ENCODE results near the gene CSAG3. TPM values are rescaled to one million over a fixed set of nuclear protein-coding genes. Genes with fewer than 3 reads are reported as not detected.
"Not testable (repeated sequence)": the region's sequence is repeated elsewhere in the genome, so short reads cannot be mapped to it uniquely, and the experiment has no call there.

CSAG3 gene
- total and polyA plus RNA-seq, 9 of the 15 experiments (the other 6 are each of a cell fraction or from before 2014, with no cell fraction given): 3.9 to 32.8 (median 17.8) TPM

DNA sequence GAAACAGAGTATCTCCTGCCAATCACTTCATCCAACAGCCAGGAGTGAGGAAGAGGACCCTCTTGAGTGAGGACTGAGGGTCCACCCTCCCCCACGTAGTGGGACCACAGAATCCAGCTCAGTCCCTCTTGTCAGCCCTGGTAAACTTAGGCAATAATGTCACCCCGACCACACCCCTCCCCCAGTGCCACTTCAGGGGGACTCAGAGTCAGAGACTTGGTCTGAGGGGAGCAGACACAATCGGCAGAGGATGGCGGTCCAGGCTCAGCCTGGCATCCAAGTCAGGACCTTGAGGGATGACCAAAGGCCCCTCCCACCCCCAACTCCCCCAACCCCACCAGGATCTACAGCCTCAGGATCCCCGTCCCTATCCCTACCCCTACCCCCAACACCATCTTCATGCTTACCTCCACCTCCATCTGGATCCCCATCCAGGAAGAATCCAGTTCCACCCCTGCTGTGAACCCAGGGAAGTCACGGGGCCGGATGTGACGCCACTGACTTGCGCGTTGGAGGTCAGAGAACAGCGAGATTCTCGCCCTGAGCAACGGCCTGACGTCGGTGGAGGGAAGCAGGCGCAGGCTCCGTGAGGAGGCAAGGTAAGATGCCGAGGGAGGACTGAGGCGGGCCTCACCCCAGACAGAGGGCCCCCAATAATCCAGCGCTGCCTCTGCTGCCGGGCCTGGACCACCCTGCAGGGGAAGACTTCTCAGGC is 25.6 kb upstream of the CSAG3 start, which contains the start of the genes CSAG1 and MAGEA12 (continued):
- TF ChIP-seq ZHX1 (conservative IDR thresholded peaks at IDR 0.05; ENCODE audit: low read length): no peak
- TF ChIP-seq ZBTB33 (CRISPR knock-in tag; IDR thresholded peaks at IDR 0.05): no peak
- peak; percentile 97 for TF ChIP-seq CREM (IDR thresholded peaks at IDR 0.05; ENCODE audit: low read depth)

GRCh38 chrX:152734143-152734858 is 24.7 kb upstream of the CSAG3 start:
- 0% methylated on average over 8 of the region's 22 CpGs for WGBS (ENCODE audit: insufficient coverage, low coverage, missing lambda C conversion rate)
- H3K27me3 ChIP-seq (ENCODE audit: control insufficient read depth in 2 of 2, insufficient read depth in 2 of 2, low read length in 2 of 2); H4K20me1 ChIP-seq (replicated peaks; ENCODE audit: control insufficient read depth, insufficient read depth, low read length); intact Hi-C loops (cut with micrococcal nuclease); H3K9me1 ChIP-seq (ENCODE audit: control insufficient read depth, insufficient read depth, low read length); ATAC-seq; POLR2A ChIA-PET; FAIRE-seq; H2AFZ ChIP-seq (ENCODE audit: low read depth, low read length); CTCF ChIA-PET (ENCODE audit: low intra/inter-chr PET ratio); H3K9me3 ChIP-seq (replicated peaks; ENCODE audit: control insufficient read depth, insufficient read depth, low read depth, low read length); in situ Hi-C loops (cut with MboI); H3K4me1 ChIP-seq (replicated peaks in 1 of 2; ENCODE audit: control insufficient read depth in 2 of 2, insufficient read depth in 2 of 2, low read length in 2 of 2): not testable (repeated sequence)
- peaks cover 30% of the 10 kb centered on the region for H3K36me3 ChIP-seq (ENCODE audit: control insufficient read depth, insufficient read depth, low read length)
- peak overlapping the region; percentile 79 for H3K27ac ChIP-seq (ENCODE audit: extremely low read depth, low read depth, low read length)
- TF ChIP-seq YY1 (IDR thresholded peaks at IDR 0.05; ENCODE audit: borderline replicate concordance in 1 of 3, control insufficient read depth in 1 of 3, extremely low read depth in 1 of 3, insufficient read depth in 3 of 3, insufficient read length in 1 of 3, insufficient replicate concordance in 2 of 3, low read depth in 1 of 3, low read length in 2 of 3) (peak in 1 of 3 experiments; percentile 21), POLR2G (IDR thresholded peaks at IDR 0.05; ENCODE audit: low read depth, low read length) (peak; percentile 50; the same call in 1 of the 2 replicates), RBFOX2 (IDR thresholded peaks at IDR 0.05; ENCODE audit: low read depth, low read length) (peak; percentile 67), ZFX (CRISPR knock-in tag; IDR thresholded peaks at IDR 0.05) (peak; percentile 17; the same call in 1 of the 2 replicates)
- peak overlapping the region; percentile 77 for H3K4me3 ChIP-seq
- H3K79me2 ChIP-seq (ENCODE audit: control insufficient read depth, insufficient read depth, low read length): peaks cover 48% of the 10 kb centered on the region
- DNase-seq (ENCODE audit: extremely low read depth in 1 of 4, low spot score in 3 of 4): peak in 2 of 4 experiments; percentile 16 to 28
- BruUV-seq (replicated peaks): TSS peak; percentile 61
- peak overlapping the region; percentile 89 to 95 for H3K9ac ChIP-seq (ENCODE audit: insufficient read depth in 1 of 2, low read depth in 2 of 2, low read length in 2 of 2)
- peak overlapping the region; percentile 80 for H3K4me2 ChIP-seq (ENCODE audit: insufficient read depth, low read length)

Measured in K562 (cell line).